Bronchial epithelial cell (primary cell): ENCODE results near the gene SCAMP1. TPM values are rescaled to one million over a fixed set of nuclear protein-coding genes. Genes with fewer than 3 reads are reported as not detected.
A peak's percentile ranks its signal among the peaks of the same experiment; 100 is the strongest.

Source experiments
- DNase-seq: peaks from one replicate; pipeline ENCODE4 v3.0.0-alpha.2; 2010; ENCODE audit warnings: low read depth
- FAIRE-seq: peaks from 2 replicates; lab custom pipeline; 2011; peaks lifted over from hg19 to GRCh38; lab: Jason Lieb, UNC
- H3K27me3 ChIP-seq: 2 replicates; pipeline ENCODE4 v1.5.1; 2011; ENCODE audit warnings: low read length; ENCODE audit not compliant: control insufficient read depth, insufficient read depth
- H3K36me3 ChIP-seq: 2 replicates; pipeline ENCODE4 v1.5.1; 2011; ENCODE audit warnings: low read length; ENCODE audit not compliant: control insufficient read depth, insufficient read depth
- H3K4me3 ChIP-seq: 2 replicates; pipeline ENCODE4 v1.5.1; 2011; ENCODE audit warnings: mild to moderate bottlenecking, low read depth, low read length, control low read depth
- CTCF ChIP-seq: IDR thresholded peaks from 2 replicates; pipeline ENCODE4 v1.5.1; 2011; ENCODE audit warnings: mild to moderate bottlenecking, moderate library complexity, low read length, control low read depth, inconsistent platforms; ENCODE audit not compliant: insufficient read depth, severe bottlenecking
- total RNA-seq: library from RNA; depleted of rRNA; stranded (reverse); fragments of >200 nt; gene quantifications from 2 replicates; pipeline ENCODE4 v1.2.1, GENCODE V29; 2014

The SCAMP1 gene
- total RNA-seq, 1 donor from 2014 or later, result 58.7 TPM

- FAIRE-seq, result no peak
- no peak for DNase-seq
- H3K4me3 ChIP-seq, result no peak overlapping the region
Observed at GRCh38 chr5:78476795-78477194, 116.4 kb downstream of the SCAMP1 start.

GRCh38 chr5:78482948-78483347, 122.5 kb downstream of the SCAMP1 start:
- no peak for TF ChIP-seq CTCF
- no peak overlapping the region for H3K4me3 ChIP-seq
- H3K27me3 ChIP-seq, result no peaks in the 10 kb centered on the region
- no peak for FAIRE-seq
- no peak for DNase-seq
- no peaks in the 10 kb centered on the region for H3K36me3 ChIP-seq

More at GRCh38 chr5:78476795-78477194, 116.4 kb downstream of the SCAMP1 start:
- Histone ChIP-seq H3K27me3 (no peaks in the 10 kb centered on the region), H3K36me3 (no peaks in the 10 kb centered on the region)
- no peak for TF ChIP-seq CTCF

GRCh38 chr5:78483809-78484521, 123.5 kb downstream of the SCAMP1 start:
- FAIRE-seq, result no peak
- no peaks in the 10 kb centered on the region for H3K27me3 ChIP-seq
- no peak for TF ChIP-seq CTCF
- no peak overlapping the region for H3K4me3 ChIP-seq
- DNase-seq, result peak; percentile 63
- peaks cover 4% of the 10 kb centered on the region for H3K36me3 ChIP-seq

GRCh38 chr5:78486218-78486617, 125.8 kb downstream of the SCAMP1 start:
- H3K27me3 ChIP-seq, result no peaks in the 10 kb centered on the region
- no peak for TF ChIP-seq CTCF
- FAIRE-seq, result no peak
- DNase-seq, result no peak
- no peak overlapping the region for H3K4me3 ChIP-seq
- H3K36me3 ChIP-seq, result peaks cover 4% of the 10 kb centered on the region

GRCh38 chr5:78487846-78488245, 127.4 kb downstream of the SCAMP1 start:
- H3K4me3 ChIP-seq, result no peak overlapping the region
- FAIRE-seq (no peak), DNase-seq (no peak)
- H3K27me3 ChIP-seq, result no peaks in the 10 kb centered on the region
- TF ChIP-seq CTCF, result no peak
- H3K36me3 ChIP-seq, result peaks cover 4% of the 10 kb centered on the region
